OCI-LY3 (cell line): ENCODE results near the gene RDH14.

Experiments used
- EZH2phosphoT487 ChIP-seq: fragments of 200-600 bp; shearing (Covaris generic); IDR thresholded peaks from 2 replicates; pipeline ENCODE4 v1.6.1; 2018; ENCODE audit warnings: antibody characterized with exemption, mixed run types, low read depth
- TF ChIP-seq, protein P1 (sequence below): fragments of 200-600, 300-600 bp; sonication (generic); IDR thresholded peaks from 2 replicates; pipeline ENCODE4 v1.5.1; 2014; ENCODE audit warnings: antibody characterized with exemption, low read length, low read depth

DNA sequence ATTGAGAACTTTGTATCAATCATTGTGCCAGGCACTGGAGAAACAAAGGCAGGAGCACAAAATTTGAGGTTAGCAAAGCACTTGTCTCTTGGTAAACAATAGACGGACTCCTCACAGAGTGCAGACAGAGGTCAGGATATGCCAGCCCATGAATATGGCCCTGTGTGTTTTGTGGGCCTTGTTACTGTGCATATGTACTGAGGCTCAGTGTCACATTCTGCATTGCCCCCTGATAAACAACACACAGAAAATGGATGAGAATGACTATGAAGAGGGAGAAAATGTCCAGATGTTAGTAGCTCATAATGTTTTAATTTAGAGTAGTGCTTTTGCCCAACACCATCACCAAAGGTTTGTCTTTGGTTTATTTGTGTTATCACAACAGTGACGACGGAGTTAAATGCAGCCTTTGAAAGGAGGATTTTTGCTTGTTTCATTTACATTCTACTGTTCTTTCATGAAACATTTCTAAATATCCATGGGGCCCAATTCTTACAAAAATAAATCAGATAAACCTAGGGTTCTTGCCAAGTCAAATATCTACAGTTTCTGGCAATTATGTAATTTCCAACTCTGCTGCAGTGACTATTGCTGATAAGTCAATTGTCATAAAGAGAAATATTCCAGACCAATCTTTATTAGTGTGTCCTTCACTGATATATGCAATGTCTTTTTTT lies 43.5 kb upstream of the RDH14 start:
- TF ChIP-seq, protein P1, sequence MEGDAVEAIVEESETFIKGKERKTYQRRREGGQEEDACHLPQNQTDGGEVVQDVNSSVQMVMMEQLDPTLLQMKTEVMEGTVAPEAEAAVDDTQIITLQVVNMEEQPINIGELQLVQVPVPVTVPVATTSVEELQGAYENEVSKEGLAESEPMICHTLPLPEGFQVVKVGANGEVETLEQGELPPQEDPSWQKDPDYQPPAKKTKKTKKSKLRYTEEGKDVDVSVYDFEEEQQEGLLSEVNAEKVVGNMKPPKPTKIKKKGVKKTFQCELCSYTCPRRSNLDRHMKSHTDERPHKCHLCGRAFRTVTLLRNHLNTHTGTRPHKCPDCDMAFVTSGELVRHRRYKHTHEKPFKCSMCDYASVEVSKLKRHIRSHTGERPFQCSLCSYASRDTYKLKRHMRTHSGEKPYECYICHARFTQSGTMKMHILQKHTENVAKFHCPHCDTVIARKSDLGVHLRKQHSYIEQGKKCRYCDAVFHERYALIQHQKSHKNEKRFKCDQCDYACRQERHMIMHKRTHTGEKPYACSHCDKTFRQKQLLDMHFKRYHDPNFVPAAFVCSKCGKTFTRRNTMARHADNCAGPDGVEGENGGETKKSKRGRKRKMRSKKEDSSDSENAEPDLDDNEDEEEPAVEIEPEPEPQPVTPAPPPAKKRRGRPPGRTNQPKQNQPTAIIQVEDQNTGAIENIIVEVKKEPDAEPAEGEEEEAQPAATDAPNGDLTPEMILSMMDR: no peak
- TF ChIP-seq EZH2phosphoT487: no peak
